K562 (cell line): ENCODE measurements around the gene TMEFF2.

ENCODE experiments used
- BHLHE40 ChIP-seq: IDR thresholded peaks from 2 replicates; pipeline ENCODE4 v1.6.1; 2011; ENCODE audit warnings: low read length, improper control_type of control experiment
- JUND ChIP-seq, 2 experiments: IDR thresholded peaks; 2 replicates in 1 of 2; 3 replicates in 1 of 2; pipeline ENCODE4 v1.6.1; 2011; ENCODE audit warnings: borderline replicate concordance in 2 of 2, low read depth in 2 of 2, low read length in 2 of 2, improper control_type of control experiment in 1 of 2, missing biosample characterization in 1 of 2, missing genetic modification characterization in 1 of 2, missing genetic modification reagents in 1 of 2
- PHF20 ChIP-seq: fragments of 450-650 bp; IDR thresholded peaks from 2 replicates; pipeline ENCODE4 v1.6.1; 2018; ENCODE audit not compliant: partially characterized antibody
- POLR2AphosphoS5 ChIP-seq: IDR thresholded peaks from 2 replicates; pipeline ENCODE4 v1.6.1; 2011; ENCODE audit warnings: mild to moderate bottlenecking, low read depth, low read length, moderate library complexity; ENCODE audit not compliant: control insufficient read depth, insufficient read depth
- RBBP5 ChIP-seq: fragments of 200-600 bp; sonication (generic); IDR thresholded peaks from 2 replicates; pipeline ENCODE4 v1.6.1; 2012; ENCODE audit warnings: borderline replicate concordance, mild to moderate bottlenecking, low read length, control low read depth, inconsistent platforms; ENCODE audit not compliant: insufficient read depth, poor library complexity, severe bottlenecking
- TF ChIP-seq, protein P1 (sequence below), 2 experiments: IDR thresholded peaks in 1 of 2; conservative IDR thresholded peaks in 1 of 2; 2 replicates each; pipeline ENCODE4 v1.6.1; 2016; ENCODE audit warnings: low read depth in 2 of 2, mild to moderate bottlenecking in 1 of 2, missing compliant biosample characterization in 1 of 2, missing genetic modification characterization in 1 of 2, moderate library complexity in 1 of 2
- TF ChIP-seq, protein P2 (sequence below), 3 experiments: IDR thresholded peaks in 2 of 3; conservative IDR thresholded peaks in 1 of 3; 2 replicates each; pipeline ENCODE4 v1.5.1; 2011 to 2012; ENCODE audit warnings: low read length in 3 of 3, mild to moderate bottlenecking in 3 of 3, control low read depth in 2 of 3, improper control_type of control experiment in 1 of 3, inconsistent platforms in 1 of 3, low read depth in 1 of 3, mixed read lengths in 1 of 3, moderate library complexity in 1 of 3; ENCODE audit not compliant: insufficient read depth in 2 of 3
- TF ChIP-seq, protein P3 (sequence below), 2 experiments: fragments of 450-650 bp; formaldehyde crosslinking in 1 of 2; IDR thresholded peaks; 2 replicates each; pipeline versions ENCODE4 v1.4.0 to v1.6.1; 2014 to 2020; ENCODE audit warnings: mild to moderate bottlenecking in 2 of 2, borderline replicate concordance in 1 of 2, low read depth in 1 of 2

DNA sequence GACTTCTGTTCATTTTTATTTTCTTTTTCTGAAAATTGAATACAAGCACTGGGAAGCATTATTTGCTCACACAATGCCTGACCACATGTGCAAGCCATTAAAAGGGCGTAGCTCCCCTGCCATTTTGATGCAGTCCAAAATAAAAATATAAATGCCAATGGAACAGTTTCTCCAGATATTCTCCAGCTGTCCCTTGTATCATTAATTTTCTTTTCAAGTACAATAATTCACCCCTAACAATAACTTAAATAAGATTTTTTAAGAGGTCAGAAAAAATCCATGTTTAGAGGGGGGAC, 168.0 kb downstream of the TMEFF2 start:
- no peak for TF ChIP-seq POLR2AphosphoS5
- no peak for TF ChIP-seq RBBP5
- TF ChIP-seq, protein P1, sequence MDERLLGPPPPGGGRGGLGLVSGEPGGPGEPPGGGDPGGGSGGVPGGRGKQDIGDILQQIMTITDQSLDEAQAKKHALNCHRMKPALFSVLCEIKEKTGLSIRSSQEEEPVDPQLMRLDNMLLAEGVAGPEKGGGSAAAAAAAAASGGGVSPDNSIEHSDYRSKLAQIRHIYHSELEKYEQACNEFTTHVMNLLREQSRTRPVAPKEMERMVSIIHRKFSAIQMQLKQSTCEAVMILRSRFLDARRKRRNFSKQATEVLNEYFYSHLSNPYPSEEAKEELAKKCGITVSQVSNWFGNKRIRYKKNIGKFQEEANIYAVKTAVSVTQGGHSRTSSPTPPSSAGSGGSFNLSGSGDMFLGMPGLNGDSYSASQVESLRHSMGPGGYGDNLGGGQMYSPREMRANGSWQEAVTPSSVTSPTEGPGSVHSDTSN (CRISPR knock-in tag; IDR thresholded peaks at IDR 0.05; ENCODE audit: low read depth), result no peak
- TF ChIP-seq, protein P1 (tag; conservative IDR thresholded peaks at IDR 0.05; ENCODE audit: low read depth), result no peak
- TF ChIP-seq BHLHE40, result no peak
- TF ChIP-seq, protein P2, sequence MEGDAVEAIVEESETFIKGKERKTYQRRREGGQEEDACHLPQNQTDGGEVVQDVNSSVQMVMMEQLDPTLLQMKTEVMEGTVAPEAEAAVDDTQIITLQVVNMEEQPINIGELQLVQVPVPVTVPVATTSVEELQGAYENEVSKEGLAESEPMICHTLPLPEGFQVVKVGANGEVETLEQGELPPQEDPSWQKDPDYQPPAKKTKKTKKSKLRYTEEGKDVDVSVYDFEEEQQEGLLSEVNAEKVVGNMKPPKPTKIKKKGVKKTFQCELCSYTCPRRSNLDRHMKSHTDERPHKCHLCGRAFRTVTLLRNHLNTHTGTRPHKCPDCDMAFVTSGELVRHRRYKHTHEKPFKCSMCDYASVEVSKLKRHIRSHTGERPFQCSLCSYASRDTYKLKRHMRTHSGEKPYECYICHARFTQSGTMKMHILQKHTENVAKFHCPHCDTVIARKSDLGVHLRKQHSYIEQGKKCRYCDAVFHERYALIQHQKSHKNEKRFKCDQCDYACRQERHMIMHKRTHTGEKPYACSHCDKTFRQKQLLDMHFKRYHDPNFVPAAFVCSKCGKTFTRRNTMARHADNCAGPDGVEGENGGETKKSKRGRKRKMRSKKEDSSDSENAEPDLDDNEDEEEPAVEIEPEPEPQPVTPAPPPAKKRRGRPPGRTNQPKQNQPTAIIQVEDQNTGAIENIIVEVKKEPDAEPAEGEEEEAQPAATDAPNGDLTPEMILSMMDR (IDR thresholded peaks at IDR 0.05 in 2 of 3, conservative IDR thresholded peaks at IDR 0.05 in 1 of 3; ENCODE audit: insufficient read depth in 2 of 3, low read depth in 1 of 3, low read length in 3 of 3), result no peak
- TF ChIP-seq JUND (IDR thresholded peaks at IDR 0.05; ENCODE audit: borderline replicate concordance, low read depth, low read length), result no peak
- TF ChIP-seq JUND (tag; IDR thresholded peaks at IDR 0.05; ENCODE audit: borderline replicate concordance, low read depth, low read length), result no peak
- TF ChIP-seq PHF20, result no peak
- TF ChIP-seq, protein P3, sequence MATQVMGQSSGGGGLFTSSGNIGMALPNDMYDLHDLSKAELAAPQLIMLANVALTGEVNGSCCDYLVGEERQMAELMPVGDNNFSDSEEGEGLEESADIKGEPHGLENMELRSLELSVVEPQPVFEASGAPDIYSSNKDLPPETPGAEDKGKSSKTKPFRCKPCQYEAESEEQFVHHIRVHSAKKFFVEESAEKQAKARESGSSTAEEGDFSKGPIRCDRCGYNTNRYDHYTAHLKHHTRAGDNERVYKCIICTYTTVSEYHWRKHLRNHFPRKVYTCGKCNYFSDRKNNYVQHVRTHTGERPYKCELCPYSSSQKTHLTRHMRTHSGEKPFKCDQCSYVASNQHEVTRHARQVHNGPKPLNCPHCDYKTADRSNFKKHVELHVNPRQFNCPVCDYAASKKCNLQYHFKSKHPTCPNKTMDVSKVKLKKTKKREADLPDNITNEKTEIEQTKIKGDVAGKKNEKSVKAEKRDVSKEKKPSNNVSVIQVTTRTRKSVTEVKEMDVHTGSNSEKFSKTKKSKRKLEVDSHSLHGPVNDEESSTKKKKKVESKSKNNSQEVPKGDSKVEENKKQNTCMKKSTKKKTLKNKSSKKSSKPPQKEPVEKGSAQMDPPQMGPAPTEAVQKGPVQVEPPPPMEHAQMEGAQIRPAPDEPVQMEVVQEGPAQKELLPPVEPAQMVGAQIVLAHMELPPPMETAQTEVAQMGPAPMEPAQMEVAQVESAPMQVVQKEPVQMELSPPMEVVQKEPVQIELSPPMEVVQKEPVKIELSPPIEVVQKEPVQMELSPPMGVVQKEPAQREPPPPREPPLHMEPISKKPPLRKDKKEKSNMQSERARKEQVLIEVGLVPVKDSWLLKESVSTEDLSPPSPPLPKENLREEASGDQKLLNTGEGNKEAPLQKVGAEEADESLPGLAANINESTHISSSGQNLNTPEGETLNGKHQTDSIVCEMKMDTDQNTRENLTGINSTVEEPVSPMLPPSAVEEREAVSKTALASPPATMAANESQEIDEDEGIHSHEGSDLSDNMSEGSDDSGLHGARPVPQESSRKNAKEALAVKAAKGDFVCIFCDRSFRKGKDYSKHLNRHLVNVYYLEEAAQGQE (IDR thresholded peaks at IDR 0.05; ENCODE audit: borderline replicate concordance), result no peak
- TF ChIP-seq, protein P3 (CRISPR knock-in tag; IDR thresholded peaks at IDR 0.05; ENCODE audit: low read depth), result no peak
